Measurements from ENCODE around the gene ZP1.
"Not testable (repeated sequence)": the region's sequence is repeated elsewhere in the genome, so short reads cannot be mapped to it uniquely, and the experiment has no call there.

ZP1 gene

GRCh38 chr11:60878245-60879101, 11.1 kb downstream of the ZP1 start:
- no peak for DNase-seq (ENCODE audit: low spot score)

GRCh38 chr11:60879104-60879503, 11.8 kb downstream of the ZP1 start:
- DNase-seq (ENCODE audit: low spot score) = no peak

GRCh38 chr11:60879971-60880588, 12.7 kb downstream of the ZP1 start:
- DNase-seq (ENCODE audit: low spot score) = no peak

GRCh38 chr11:60880643-60881282, 13.4 kb downstream of the ZP1 start:
- no peak for DNase-seq (ENCODE audit: low spot score)

GRCh38 chr11:60887556-60887955, 20.2 kb downstream of the ZP1 start:
- DNase-seq (ENCODE audit: low spot score) = peak; percentile 59

- no peak for DNase-seq (ENCODE audit: low spot score)
Observed at GRCh38 chr11:60889869-60890311, 22.5 kb downstream of the ZP1 start.

- DNase-seq (ENCODE audit: low spot score) = no peak
Observed at GRCh38 chr11:60890696-60891095, 23.4 kb downstream of the ZP1 start.

- DNase-seq (ENCODE audit: low spot score) = no peak
Observed at GRCh38 chr11:60891103-60891741, 23.9 kb downstream of the ZP1 start.

GRCh38 chr11:60895687-60896086, 28.3 kb downstream of the ZP1 start:
- no peak for DNase-seq (ENCODE audit: low spot score)

- no peak for DNase-seq (ENCODE audit: low spot score)
Observed at GRCh38 chr11:60897496-60897895, 30.2 kb downstream of the ZP1 start.

GRCh38 chr11:60899046-60899936, 31.9 kb downstream of the ZP1 start:
- DNase-seq (ENCODE audit: low spot score) = peak; percentile 77

GRCh38 chr11:60899977-60900376, 32.6 kb downstream of the ZP1 start:
- no peak for DNase-seq (ENCODE audit: low spot score)

- DNase-seq (ENCODE audit: low spot score) = no peak
Observed at GRCh38 chr11:60900673-60901404, 33.5 kb downstream of the ZP1 start.

- no peak for DNase-seq (ENCODE audit: low spot score)
Observed at GRCh38 chr11:60902625-60903024, 35.3 kb downstream of the ZP1 start.

- no peak for DNase-seq (ENCODE audit: low spot score)
Observed at GRCh38 chr11:60905047-60905446, 37.7 kb downstream of the ZP1 start.

- no peak for DNase-seq (ENCODE audit: low spot score)
Observed at GRCh38 chr11:60905551-60906113, 38.3 kb downstream of the ZP1 start.

- peak; percentile 97 for DNase-seq (ENCODE audit: low spot score)
Observed at GRCh38 chr11:60906132-60906972, 39.0 kb downstream of the ZP1 start, which contains the start of gene PRPF19. Gene PRPF19, minus strand, starts transcription at chr11:60906585. Its CDS starts 203 bp downstream, at chr11:60906382.

GRCh38 chr11:60908803-60909202, 41.5 kb downstream of the ZP1 start:
- no peak for DNase-seq (ENCODE audit: low spot score)

- not testable (repeated sequence) for DNase-seq (ENCODE audit: low spot score)
Observed at GRCh38 chr11:60909680-60910280, 42.4 kb downstream of the ZP1 start.
